HG02870 (cell line): ENCODE data around the gene NEK6.
A peak's percentile ranks its signal among the peaks of the same experiment; 100 is the strongest.

ENCODE experiments used
- ATAC-seq: cut with Tn5 transposase; IDR thresholded peaks from one replicate; pipeline ENCODE4 v1.9.1; 2021; ENCODE audit warnings: mild to moderate bottlenecking, moderate library complexity; ENCODE audit not compliant: unreplicated experiment

Gene NEK6

DNA sequence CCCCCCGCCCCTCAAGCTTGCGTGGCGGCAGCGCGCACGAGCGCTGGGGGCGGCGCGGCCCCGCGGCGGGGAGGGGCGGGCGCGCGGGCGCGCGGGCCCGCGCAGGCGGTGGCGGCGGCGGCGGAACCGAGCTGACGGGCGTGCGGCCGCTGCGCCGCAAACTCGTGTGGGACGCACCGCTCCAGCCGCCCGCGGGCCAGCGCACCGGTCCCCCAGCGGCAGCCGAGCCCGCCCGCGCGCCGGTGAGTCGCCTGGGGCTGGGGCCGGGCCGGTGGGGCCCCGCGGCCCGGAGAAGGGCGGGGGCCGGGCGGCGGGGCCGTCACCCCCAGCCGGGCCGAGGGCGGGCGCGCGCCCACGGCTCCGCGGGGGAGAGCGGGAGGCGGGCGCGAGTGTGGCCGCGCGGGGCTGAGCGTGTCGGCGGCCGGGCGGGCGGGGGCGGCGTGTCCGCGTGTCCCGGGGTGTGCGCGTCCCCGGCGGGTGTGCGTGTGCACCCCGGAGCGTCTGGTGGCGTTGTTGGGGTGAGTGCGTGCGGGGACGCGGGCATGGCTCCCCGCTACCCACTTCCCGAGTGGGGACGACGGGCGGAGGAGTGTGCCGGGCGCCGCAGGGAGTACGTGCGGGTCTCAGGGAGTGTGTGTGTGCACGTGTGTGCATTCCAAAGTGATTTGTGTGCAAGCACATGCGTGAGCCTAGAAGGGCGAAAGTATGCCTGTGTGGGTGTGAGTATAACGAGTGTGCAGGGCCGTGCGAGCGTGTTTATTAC lies at the start of gene NEK6:
Gene NEK6, plus strand, starts transcription at position 106 of the 763 bp plus-strand sequence. CDS start 44,016 bp downstream, outside the sequence.
- ATAC-seq, result no peak

DNA sequence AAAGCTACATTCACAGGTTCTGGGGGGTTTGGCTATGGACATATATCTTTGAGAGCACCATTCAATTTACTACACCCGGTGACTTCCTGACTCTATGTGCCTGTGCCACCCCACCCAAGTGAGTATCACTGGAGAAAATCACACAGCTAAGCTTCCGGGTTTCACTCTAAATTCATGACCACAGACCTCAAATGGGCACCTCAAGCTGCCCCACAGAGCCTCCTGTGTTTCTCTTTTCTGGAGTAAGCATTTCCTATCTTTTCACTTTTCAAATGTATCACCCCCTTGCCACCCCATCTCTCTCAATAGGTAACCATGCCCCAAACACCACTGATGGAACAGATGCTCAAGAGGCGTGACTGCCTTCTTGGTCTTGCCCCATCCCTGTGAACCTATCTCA lies 49.2 kb upstream of the NEK6 start:
- no peak for ATAC-seq

GRCh38 chr9:124209279-124209678 lies 48.5 kb upstream of the NEK6 start:
- no peak for ATAC-seq

- ATAC-seq, result no peak
Measured at GRCh38 chr9:124209774-124210173, 48.0 kb upstream of the NEK6 start.

GRCh38 chr9:124210697-124211096 lies 47.1 kb upstream of the NEK6 start:
- ATAC-seq, result peak; percentile 75

- no peak for ATAC-seq
Measured at GRCh38 chr9:124212381-124213050, 45.2 kb upstream of the NEK6 start.

- ATAC-seq, result no peak
Measured at GRCh38 chr9:124213396-124213795, 44.4 kb upstream of the NEK6 start.

- no peak for ATAC-seq
Measured at GRCh38 chr9:124214116-124214515, 43.6 kb upstream of the NEK6 start.

DNA sequence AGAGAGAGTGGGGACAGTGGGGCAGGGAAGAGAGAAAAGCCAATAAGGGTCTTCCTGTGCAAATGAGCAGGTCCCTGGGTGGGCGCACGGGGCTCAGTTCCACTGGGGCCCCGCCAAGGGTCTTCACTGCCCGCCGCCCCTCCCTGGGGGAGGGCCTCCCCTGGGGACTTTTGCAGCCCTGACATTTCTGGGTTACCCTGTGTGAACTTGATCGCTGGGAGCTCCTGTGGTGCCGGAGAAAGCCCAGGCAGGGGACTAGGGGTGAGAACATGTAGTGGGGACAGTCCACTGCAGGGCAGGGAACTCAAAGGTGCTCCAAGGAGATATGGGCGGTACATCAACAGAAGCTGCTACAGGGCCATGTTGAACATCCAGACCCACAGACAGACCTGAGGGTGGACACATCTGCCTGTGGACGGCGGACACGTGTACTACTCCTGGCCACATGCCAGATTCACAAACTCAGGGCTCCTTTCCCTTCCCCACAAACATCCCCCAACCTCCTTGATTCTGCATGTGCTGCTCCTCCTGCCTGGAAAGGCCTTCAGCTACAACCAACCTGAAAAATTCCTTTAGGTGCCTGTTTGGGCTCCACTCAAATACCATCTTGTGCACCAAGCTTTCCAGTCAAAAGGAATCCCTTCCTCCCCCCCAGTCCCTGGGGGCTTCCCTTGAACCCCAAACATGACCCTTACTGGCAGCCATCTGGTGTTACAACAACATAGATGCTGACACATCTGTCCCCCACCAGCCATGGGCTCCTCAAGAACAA lies 43.0 kb upstream of the NEK6 start:
- ATAC-seq, result no peak

- ATAC-seq, result no peak
Measured at GRCh38 chr9:124215368-124215910, 42.3 kb upstream of the NEK6 start.

DNA sequence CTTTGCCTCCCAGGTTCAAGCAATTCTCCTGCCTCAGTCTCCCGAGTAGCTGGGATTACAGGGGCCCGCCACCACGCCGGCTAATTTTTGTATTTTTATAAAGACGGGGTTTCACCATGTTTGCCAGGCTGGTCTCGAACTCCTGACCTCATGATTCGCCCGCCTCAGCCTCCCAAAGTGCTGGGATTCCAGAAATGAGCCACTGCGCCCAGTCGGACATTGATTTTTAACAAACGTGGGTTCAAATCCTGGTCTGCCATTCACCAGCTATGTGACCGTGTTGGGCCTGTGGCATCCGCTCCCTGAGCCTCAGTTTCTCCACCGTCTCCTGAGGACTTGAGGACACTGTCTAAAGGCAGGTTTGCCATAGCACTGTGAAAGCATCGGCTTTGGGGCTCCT lies 41.8 kb upstream of the NEK6 start:
- no peak for ATAC-seq

- no peak for ATAC-seq
Measured at GRCh38 chr9:124216474-124217176, 41.1 kb upstream of the NEK6 start.

DNA sequence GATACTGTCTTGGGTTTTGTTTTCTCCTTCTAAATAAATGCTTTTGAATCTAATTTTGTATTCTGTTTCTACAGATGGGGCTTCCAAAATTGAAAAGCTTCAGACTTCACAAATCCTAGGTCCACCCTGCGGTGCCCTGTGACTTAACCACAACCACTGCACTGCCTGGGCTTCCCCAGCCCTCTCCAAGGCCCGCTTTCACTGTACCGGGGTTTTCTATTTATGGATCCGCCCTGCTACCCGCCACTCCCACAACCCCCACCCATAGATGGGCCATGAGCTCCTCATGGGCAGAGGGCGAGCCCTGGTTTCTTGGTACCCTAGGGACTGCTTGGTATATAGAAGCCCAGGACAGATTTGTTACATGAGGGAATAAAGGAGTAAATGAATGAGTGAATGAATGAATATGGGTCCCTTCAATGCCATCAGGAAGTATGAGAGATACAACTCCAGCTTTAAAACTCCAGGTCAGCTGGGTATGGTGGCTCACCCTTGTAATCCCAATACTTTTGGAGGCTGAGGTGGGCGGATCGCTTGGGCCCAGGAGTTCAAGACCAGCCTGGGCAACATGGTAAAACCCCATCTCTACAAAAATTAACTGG lies 39.8 kb upstream of the NEK6 start:
- no peak for ATAC-seq

DNA sequence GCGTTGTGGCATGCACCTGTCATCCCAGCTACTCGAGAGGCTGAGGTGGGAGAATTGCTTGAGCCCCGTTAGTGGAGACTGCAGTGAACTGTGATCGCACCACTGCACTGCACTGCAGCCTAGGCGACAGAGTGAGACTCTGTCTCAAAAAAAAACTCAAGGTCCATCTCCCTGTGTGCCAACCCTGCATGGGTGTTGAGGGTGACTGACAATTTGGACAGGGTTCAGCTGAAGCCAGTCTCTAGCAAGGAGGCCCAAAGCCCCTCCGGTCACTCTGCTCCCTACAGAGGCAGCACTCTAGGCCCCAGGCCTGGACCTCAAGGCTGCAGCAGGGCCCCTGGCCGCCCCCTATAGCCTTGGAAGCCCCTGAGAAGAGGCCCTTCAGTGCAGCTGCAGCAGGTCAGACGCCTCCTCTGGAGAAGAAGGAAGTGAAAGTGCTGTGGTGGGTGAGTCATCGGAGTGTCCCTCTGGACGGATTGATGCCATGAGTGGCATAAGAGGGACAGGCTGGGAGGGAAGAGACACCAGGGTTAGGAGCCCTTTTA lies 39.2 kb upstream of the NEK6 start:
- peak; percentile 67 for ATAC-seq

- ATAC-seq, result peak; percentile 26
Measured at GRCh38 chr9:124218987-124219461, 38.7 kb upstream of the NEK6 start.

DNA sequence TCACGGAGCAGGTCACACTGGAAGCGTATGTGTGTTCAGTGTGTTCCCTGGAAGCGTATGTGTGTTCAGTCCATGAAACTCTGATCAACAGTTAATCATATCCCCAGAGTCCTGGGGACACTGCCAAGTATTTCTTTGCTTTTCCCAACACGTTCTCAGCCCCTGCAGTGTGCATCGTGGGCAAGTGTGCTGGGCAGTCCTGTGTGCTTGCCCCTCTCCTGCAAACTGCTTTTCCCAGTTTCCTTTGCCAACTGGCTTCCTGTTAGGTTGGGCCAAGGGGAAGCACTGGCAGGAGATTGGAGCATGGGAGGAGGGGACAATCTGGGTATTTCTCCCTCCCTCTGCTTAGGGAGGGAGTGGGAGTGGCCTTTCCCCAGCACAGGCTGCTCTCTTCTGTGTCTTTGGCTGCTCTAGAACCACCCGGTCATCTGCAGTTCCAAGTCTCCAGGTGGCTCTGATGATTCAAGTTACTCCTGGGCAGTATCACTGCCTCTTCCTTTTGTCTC lies 36.8 kb upstream of the NEK6 start:
- ATAC-seq, result no peak

- no peak for ATAC-seq
Measured at GRCh38 chr9:124221676-124222075, 36.1 kb upstream of the NEK6 start.

DNA sequence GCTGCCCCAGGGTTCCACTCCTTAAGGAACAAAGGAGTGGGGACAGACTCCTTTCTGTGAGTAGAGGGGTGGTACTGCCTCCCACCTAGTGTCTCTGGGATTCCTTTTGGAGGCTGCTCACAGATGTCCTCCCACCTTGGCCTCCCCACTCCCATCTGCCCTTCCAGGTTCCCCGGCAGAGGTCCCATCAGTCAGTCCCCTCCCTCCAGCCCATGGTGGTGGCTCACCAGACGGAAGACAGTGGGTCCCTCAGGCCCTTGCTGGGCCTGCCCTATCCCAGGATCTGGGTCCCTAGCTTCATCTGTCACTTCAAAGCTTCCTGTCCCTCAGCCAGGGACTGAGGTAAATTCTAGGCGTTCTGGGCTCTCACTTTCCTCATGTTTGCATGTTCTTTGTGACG lies 35.6 kb upstream of the NEK6 start:
- ATAC-seq, result no peak

DNA sequence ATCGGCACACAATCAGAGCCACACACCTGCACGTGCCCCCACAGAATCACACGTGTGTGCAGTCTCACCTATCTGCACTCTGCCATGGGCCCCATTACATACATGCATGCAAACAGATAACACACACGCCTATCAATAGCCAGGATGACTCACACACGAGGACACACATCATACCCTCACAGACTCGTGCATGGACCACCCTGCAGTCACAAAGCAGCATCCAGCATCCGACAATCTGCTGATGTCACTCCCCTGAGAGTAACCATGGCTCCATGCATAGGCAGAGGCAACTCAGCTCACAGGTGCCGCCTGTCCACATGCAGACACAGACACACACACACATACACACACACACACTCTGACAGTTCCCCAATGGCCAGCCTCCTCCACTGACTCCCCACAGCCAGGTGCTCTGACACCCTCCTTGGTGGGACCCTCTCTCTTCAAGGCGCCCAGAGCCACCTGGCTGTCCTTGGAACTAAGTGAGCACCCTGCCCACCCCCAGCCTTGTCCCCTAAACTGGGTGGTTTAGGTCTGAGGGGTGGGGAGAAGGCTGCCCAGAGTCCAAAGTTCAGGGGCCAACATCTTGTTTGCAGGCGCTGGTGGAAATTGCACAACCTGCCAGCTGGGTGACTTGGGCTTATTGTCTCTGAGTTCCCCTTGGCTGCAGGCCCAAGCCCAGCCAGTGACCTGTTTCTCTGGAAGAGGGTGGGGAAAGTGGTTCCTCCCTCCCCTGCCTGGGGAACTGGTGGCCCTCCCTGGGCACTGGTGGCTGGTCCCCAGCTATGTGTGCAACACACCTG lies 34.6 kb upstream of the NEK6 start:
- no peak for ATAC-seq
